NCI-H1417 treated with DMSO at 0.1 percent for 48 hours (cell line): ENCODE data around the gene MARVELD2.
"Not testable (repeated sequence)": the region's sequence is repeated elsewhere in the genome, so short reads cannot be mapped to it uniquely, and the experiment has no call there.

Experiments
- DNase-seq: peaks from one replicate; lab custom pipeline; 2025; lab: John Stamatoyannopoulos, UW

The MARVELD2 gene

GRCh38 chr5:69414885-69415583, at the start of gene MARVELD2:
TSS of gene MARVELD2 (plus strand) at chr5:69415116. CDS start at chr5:69419386, 4,270 bp downstream.
- no peak for DNase-seq

- no peak for DNase-seq
Observed at GRCh38 chr5:69367697-69368279, 47.1 kb upstream of the MARVELD2 start.

- no peak for DNase-seq
Observed at GRCh38 chr5:69368458-69369339, 46.2 kb upstream of the MARVELD2 start.

GRCh38 chr5:69369340-69370121, 45.4 kb upstream of the MARVELD2 start, which contains the start of the genes AK6, RAD17 and TAF9:
TSS of gene AK6 (minus strand) at chr5:69369520. CDS start at chr5:69369490, 30 bp downstream.
TSS of gene RAD17 (plus strand) at chr5:69369818. CDS start at chr5:69372209, 2,391 bp downstream.
TSS of gene TAF9 (minus strand) at chr5:69369520. CDS start at chr5:69365737, 3,783 bp downstream.
- DNase-seq: peak; percentile 30

GRCh38 chr5:69370335-69370734, 44.6 kb upstream of the MARVELD2 start:
- DNase-seq: not testable (repeated sequence)

- no peak for DNase-seq
Observed at GRCh38 chr5:69372394-69372793, 42.5 kb upstream of the MARVELD2 start.

GRCh38 chr5:69374911-69375446, 39.9 kb upstream of the MARVELD2 start:
- no peak for DNase-seq

GRCh38 chr5:69378376-69378775, 36.5 kb upstream of the MARVELD2 start:
- DNase-seq: no peak

- DNase-seq: no peak
Observed at GRCh38 chr5:69404659-69405330, 10.1 kb upstream of the MARVELD2 start.

GRCh38 chr5:69415584-69415958, 655 bp downstream of the MARVELD2 start:
- no peak for DNase-seq

- DNase-seq: no peak
Observed at GRCh38 chr5:69416180-69416579, 1.3 kb downstream of the MARVELD2 start.

GRCh38 chr5:69416699-69417098, 1.8 kb downstream of the MARVELD2 start:
- DNase-seq: no peak

GRCh38 chr5:69418554-69418953, 3.6 kb downstream of the MARVELD2 start:
- DNase-seq: no peak

GRCh38 chr5:69431424-69432303, 16.7 kb downstream of the MARVELD2 start:
- no peak for DNase-seq

- no peak for DNase-seq
Observed at GRCh38 chr5:69432412-69433206, 17.7 kb downstream of the MARVELD2 start.

- DNase-seq: not testable (repeated sequence)
Observed at GRCh38 chr5:69435276-69435884, 20.5 kb downstream of the MARVELD2 start.

- no peak for DNase-seq
Observed at GRCh38 chr5:69444127-69444754, 29.3 kb downstream of the MARVELD2 start.

- no peak for DNase-seq
Observed at GRCh38 chr5:69449511-69449910, 34.6 kb downstream of the MARVELD2 start.
